ENCODE data around the gene DYNLT2.

The DYNLT2 gene

DNA sequence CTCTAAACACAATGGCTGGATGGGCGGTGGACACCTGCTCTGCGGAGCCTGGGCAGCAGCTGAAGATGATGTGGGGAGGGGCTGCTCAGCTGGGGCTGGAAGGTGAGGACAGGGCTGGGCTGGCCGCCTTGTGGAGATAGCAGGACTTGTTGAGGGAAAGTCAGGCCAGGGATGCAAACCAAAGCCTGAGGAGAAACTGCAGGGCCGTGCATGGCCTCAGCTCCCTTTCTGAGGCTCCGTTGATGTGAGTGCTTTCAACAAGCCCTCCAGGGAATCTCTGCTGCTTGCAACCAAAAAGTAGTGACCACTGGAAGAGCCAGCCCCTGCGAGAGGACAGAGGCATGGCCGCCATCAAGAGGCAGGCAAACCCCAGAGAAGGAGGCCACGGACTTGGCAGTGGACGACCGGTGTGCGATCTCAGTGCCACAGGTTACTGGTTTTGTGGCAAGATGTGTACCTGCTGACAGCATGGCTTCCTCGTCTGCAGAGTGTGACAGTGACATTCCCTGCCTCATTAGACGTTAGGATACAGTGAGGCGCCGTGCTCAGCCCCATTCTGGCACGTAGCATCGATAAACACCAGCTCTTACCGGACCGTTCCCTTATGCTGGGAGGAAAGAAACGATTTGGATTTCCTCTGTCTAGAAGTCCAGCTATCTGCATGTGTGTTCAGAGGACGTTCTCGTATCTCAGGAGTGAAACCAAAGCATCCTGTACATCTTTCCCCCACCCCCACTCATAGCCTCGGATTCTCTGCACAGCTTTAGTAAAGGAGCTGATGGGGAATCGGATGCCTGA lies 38.0 kb upstream of the DYNLT2 start:
- TF ChIP-seq POLR2A (IDR thresholded peaks at IDR 0.05; ENCODE audit: low read depth, low read length): no peak
- DNase-seq (ENCODE audit: insufficient read length, low spot score): no peak
- no peak for FAIRE-seq

DNA sequence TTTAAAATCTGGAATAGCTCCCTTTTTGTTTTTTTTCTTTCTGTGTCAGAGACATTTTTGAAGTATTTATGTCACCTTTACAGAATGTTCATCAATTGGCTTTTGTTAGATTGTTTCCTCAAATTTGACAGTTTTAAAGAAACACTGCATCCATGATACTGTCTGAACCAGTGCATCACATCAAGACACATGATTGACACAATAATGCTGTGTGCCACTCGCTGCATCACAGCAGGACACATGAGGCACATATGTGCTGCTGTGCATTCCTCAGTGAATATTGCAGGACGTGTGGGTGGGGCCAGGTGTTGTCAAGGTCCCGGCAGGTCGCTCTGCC lies 37.4 kb upstream of the DYNLT2 start:
- FAIRE-seq (no peak), DNase-seq (ENCODE audit: insufficient read length, low spot score) (no peak)
- no peak for TF ChIP-seq POLR2A (IDR thresholded peaks at IDR 0.05; ENCODE audit: low read depth, low read length)

DNA sequence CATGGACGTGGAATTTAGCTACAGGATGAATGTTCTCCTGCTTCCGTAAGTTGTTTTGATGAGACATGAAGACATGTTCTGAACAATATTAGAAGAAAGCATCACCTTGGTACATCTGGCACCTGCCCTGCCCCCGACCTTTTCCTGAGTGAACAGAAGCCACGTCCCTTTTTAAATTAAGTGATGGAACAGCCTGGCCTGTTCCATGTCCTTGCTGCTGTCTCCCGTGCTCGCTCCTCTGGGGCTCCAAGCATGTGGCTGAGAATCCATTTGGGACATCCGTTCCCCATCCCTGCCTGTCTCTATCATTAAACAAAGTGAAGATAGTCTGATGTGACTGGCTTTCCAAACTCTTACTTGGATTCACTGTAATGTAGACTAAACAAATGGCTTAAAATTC lies 36.4 kb upstream of the DYNLT2 start:
- FAIRE-seq (no peak), DNase-seq (ENCODE audit: insufficient read length, low spot score) (no peak)
- TF ChIP-seq POLR2A (IDR thresholded peaks at IDR 0.05; ENCODE audit: low read depth, low read length): no peak

DNA sequence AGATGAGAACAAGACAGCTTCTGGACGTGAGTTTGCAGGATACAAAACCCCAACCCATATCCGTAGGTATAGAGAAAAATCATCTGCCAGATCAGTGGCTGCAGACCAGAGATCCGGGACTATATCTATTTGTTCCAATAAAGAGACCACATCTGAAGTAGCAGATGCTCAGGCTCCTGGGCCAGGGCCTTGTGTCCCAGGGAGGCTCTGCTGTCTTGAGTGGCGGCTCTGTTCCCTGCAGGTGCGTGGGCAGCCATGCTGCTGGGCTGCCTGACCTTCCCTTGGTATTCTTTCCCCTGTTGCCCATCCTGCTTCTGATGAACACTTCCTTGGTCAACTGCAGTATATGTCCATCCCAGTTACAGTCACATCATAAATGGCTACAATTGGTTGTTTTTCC lies 35.0 kb upstream of the DYNLT2 start:
- no peak for DNase-seq (ENCODE audit: insufficient read length, low spot score)
- no peak for FAIRE-seq
- TF ChIP-seq POLR2A (IDR thresholded peaks at IDR 0.05; ENCODE audit: low read depth, low read length): no peak

DNA sequence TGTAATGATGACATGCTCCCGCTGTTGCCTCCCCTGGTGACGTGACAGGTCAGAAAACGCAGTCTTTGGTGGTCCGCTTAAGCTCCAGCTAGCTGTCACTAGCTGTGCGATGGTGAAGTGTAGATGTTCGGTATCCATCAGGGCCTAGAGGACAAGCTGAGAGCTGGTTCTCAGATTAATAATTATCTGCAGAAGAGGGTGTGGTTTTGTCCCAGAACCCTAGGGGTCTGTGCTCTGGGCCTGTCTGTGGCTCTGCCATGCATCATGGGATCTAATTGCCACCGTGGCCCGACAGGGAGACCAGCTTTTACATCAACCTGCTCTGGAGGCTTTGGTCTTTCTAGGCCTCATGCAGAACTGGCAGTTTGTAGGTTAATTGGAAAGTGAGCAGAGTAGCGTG lies 34.2 kb upstream of the DYNLT2 start:
- no peak for DNase-seq (ENCODE audit: insufficient read length, low spot score)

DNA sequence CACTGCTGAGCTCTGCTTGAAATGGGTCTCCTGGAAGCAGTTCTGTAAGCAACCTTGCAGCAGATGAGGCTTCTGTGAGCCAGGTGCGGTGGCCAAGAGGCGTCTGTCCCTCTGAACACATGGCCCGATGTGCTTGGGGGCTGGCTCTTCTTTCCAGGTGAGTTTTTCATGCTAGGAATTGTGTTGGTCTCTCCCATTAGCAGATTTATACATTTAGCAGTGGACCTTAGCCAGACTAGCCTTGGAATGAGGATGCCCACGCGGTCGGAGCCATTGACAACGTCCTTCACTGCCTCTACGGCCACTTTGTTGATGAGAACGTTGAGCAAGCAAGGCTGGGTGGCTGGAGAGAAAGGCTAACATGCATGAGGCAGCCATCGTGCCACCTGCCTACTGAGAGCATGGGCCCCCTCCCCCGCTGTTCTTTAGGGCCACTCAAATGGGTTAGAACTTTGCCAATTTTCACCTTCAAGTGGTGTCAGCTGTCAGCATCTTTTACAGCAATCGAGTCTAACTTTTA lies 33.5 kb upstream of the DYNLT2 start:
- TF ChIP-seq POLR2A (IDR thresholded peaks at IDR 0.05; ENCODE audit: low read depth, low read length): no peak
- DNase-seq (ENCODE audit: insufficient read length, low spot score): no peak
- FAIRE-seq: no peak

More for the DNA sequence above, 34.2 kb upstream of the DYNLT2 start:
- no peak for FAIRE-seq
- TF ChIP-seq POLR2A (IDR thresholded peaks at IDR 0.05; ENCODE audit: low read depth, low read length): no peak

DNA sequence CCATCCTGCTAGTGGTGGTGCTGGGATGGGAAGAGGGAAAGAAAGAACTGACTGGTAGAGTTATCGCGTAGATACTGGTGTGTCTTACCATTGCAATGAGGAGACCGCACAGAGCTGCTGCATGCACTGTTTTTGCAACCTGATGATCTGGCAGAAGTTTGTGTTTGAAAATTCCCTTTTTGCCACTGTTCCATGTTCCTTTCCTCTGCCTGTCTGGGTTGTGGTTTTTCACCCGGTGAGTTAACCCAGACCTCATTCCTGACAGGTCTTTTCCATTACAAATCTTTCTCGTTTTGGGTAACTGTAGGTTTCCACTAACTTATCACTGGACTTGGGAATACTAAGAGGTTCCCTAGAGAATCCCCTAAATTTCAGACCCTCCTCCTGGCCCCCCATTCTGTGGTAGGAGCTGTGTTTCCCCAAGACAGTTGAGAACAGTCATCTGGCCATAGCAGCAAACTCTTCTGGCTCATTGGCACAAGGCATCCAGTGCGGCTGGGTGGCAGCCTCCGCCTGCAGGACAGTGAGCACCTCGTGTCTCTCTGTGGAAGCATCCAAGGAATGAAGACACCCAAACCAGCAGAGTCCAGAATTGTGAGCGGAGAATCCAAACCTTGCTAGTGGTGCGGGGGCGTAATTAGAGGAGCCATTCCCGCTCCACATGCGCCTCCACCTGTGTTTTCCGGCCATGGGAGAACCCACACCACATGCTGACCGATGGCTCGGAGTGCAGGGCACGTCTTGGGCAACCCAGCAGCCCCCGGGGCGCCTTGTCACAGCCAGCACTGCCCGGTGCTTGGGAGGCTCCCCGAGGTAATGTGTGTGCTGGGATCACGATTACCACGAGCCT lies 32.8 kb upstream of the DYNLT2 start:
- no peak for FAIRE-seq
- no peak for TF ChIP-seq POLR2A (IDR thresholded peaks at IDR 0.05; ENCODE audit: low read depth, low read length)
- no peak for DNase-seq (ENCODE audit: insufficient read length, low spot score)

DNA sequence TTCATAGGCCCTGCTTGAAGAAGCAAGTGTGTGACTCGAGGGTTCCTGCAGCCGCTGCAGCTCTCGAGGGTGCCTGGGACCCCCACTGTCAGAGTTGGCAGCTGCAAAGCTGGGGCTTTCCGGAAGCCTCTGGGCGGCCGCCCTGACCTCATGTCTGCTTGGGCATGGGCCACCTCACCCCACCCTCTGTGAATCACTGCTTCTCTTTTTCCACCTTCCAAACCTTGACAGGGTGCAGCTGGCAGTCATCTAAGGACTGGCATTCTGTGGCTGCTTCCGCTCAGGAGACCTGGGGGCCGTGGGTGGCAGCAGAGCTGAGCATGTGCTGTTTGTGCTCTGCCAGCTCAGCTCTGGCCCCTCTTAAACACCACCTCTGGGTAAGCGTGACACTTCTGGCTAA lies 32.0 kb upstream of the DYNLT2 start:
- no peak for FAIRE-seq
- no peak for TF ChIP-seq POLR2A (IDR thresholded peaks at IDR 0.05; ENCODE audit: low read depth, low read length)
- DNase-seq (ENCODE audit: insufficient read length, low spot score): no peak

DNA sequence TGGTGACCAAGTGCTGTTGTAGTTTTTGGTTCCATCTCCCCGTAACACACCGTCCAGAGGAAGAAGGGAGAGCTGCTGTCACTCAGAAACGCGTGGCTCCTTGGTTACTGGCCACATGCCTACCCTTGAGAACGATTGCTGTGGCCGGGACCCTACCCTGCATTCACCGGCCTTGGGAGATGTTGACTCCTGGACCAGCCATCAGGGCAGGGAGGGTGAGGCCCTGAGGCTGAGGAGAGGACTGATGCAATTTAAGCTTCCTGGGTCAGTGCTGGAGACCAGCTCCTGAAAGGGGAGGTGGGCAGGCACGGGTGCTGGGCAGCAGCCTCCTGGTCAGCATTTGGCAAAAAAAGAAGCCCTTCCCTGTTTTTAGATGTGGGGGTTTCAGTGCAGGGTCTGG lies 31.6 kb upstream of the DYNLT2 start:
- FAIRE-seq: no peak
- no peak for TF ChIP-seq POLR2A (IDR thresholded peaks at IDR 0.05; ENCODE audit: low read depth, low read length)
- no peak for DNase-seq (ENCODE audit: insufficient read length, low spot score)

DNA sequence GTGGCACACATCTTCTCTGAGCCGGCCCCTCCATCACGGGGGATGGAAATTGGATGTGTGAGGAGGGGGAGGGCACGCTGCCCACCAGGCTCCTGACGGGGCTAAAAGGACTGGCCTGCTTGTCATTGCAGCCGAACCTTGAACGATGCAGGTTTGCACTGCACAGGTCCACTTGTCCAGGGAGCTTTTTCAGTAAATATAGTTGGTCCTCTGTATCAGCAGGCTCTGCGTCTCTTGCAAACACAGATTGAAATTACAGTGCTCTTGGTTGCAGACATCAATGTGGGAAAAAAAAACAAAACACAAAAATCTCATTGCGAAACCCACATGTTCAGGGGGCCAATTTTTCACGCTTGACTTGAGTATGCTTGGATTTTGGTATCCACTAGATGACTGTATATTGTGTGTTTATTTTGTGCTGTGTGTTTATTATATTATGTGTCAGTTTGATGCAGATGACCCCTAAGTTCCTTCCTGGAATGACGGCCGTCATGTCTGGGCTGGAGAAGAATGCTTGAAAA lies 29.3 kb upstream of the DYNLT2 start:
- no peak for FAIRE-seq

DNA sequence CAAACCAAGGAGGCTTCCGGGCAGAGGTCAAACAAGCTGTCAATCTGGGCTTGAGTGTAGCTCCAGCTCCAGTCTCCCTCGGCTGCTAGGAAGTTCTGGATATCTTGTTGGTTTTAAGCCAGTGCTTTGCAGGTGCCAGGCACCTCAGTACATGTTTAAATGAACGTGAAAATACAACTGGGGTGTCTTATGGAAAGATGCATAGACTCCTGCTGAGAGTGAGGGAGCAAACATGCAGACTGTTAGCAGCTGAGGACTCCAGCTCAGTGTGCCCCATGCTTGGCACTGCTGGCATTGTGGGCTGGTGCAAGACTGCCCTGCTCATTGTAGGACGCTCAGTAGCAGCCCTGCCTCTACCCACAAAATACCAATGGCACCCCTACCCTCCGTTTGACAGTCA lies 28.5 kb upstream of the DYNLT2 start:
- DNase-seq (ENCODE audit: insufficient read length, low spot score) (no peak), FAIRE-seq (no peak)
- TF ChIP-seq POLR2A (IDR thresholded peaks at IDR 0.05; ENCODE audit: low read depth, low read length): no peak

More for the DNA sequence above, 29.3 kb upstream of the DYNLT2 start:
- no peak for DNase-seq (ENCODE audit: insufficient read length, low spot score)
- no peak for TF ChIP-seq POLR2A (IDR thresholded peaks at IDR 0.05; ENCODE audit: low read depth, low read length)

DNA sequence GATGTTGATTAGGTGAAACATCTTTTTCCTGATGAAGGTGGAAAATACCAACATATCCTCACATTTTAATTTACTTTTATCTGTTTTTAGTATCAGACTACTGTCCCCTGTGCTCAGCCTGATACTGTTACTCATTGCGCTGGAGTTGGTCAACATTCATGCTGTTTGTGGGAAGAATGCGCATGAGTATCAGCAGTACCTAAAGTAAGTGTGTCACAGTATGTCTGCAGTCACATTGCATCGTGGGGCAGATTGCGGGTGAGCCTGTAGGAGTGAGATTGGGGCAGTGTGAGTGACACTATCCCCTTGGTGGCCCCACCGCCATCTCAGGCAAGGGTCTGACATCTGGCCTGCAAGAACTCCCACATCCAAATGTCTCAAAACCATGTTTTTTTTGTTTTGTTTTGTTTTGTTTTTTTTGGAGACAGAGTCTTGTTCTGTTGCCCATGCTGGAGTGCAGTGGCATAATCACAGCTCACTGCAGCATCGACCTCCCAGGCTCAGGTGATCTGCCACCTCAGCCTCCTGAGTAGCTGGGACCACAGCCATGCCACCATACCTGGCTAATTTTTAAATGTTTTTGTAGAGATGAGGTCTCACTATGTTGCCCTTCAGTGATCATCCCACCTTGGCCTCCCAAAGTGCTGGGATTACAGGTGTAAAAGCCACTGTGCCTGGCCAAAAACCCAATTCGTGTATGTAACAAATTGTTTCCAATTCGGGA lies 27.9 kb upstream of the DYNLT2 start:
- no peak for FAIRE-seq
- no peak for TF ChIP-seq POLR2A (IDR thresholded peaks at IDR 0.05; ENCODE audit: low read depth, low read length)
- DNase-seq (ENCODE audit: insufficient read length, low spot score): no peak

DNA sequence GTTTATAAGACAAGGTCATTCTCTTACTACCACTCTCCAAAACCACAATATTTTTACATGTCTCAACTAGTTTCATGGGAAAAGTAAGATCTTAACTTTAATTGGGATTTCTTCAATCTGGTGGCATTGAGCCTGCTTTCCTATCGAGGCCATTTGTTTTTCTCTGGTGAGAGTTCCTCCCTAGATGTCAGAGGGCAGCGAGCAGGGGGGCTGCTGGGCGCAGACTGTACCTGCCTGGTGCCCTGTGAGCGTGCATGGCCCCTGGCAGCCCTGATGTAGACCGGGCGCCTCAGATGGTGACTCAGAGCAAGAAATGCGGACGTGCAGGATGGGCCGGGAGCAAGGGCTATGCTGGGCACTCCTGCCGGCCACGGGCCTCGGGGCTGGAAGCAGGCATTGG lies 27.3 kb upstream of the DYNLT2 start:
- no peak for DNase-seq (ENCODE audit: insufficient read length, low spot score)
- TF ChIP-seq POLR2A (IDR thresholded peaks at IDR 0.05; ENCODE audit: low read depth, low read length): no peak
- FAIRE-seq: no peak

DNA sequence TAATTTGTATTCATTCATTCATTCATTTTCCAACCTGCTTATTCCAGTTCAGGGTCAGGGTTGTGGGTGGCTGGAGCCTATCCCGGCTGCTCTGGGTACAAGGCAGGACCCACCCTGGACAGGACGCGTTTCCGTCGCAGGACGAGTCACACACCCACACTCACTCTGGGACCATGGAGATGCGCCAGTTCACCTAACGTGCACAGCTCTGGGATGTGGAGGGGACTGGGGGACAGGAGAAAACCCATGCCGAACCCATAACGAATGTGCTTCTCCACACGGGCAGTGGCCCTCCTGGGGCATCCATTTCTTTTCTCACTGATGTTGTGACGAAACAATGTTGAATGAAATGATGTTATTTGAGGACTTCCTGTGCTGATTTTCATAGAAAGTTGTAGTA lies 26.5 kb upstream of the DYNLT2 start:
- FAIRE-seq (no peak), DNase-seq (ENCODE audit: insufficient read length, low spot score) (no peak)
- TF ChIP-seq POLR2A (IDR thresholded peaks at IDR 0.05; ENCODE audit: low read depth, low read length): no peak
